Measurements from ENCODE around the gene APH1A. TPM values are rescaled to one million over a fixed set of nuclear protein-coding genes. Genes with fewer than 3 reads are reported as not detected.
"Not testable (repeated sequence)": the region's sequence is repeated elsewhere in the genome, so short reads cannot be mapped to it uniquely, and the experiment has no call there.

Gene APH1A
- total RNA-seq, 1 donor from 2014 or later = 77.3 TPM

- DNase-seq (ENCODE audit: low read depth) = no peak
Observed at GRCh38 chr1:150268340-150268704, 494 bp downstream of the APH1A start.

GRCh38 chr1:150267896-150268295 lies 920 bp downstream of the APH1A start:
- DNase-seq (ENCODE audit: low read depth) = no peak

- DNase-seq (ENCODE audit: low read depth) = no peak
Observed at GRCh38 chr1:150263549-150263948, 5.3 kb downstream of the APH1A start.

GRCh38 chr1:150262388-150263320 lies 6.2 kb downstream of the APH1A start:
- no peak for DNase-seq (ENCODE audit: low read depth)

- DNase-seq (ENCODE audit: low read depth) = no peak
Observed at GRCh38 chr1:150261367-150261766, 7.4 kb downstream of the APH1A start.

GRCh38 chr1:150259758-150260669 lies 8.8 kb downstream of the APH1A start:
- DNase-seq (ENCODE audit: low read depth) = peak; percentile 22

GRCh38 chr1:150259217-150259616 lies 9.6 kb downstream of the APH1A start:
- DNase-seq (ENCODE audit: low read depth) = no peak

- DNase-seq (ENCODE audit: low read depth) = no peak
Observed at GRCh38 chr1:150257624-150258585, 10.9 kb downstream of the APH1A start, which contains the start of gene CA14. Gene CA14, plus strand, starts transcription at chr1:150257774. Its CDS starts 355 bp downstream, at chr1:150258129.

- DNase-seq (ENCODE audit: low read depth) = no peak
Observed at GRCh38 chr1:150256554-150257341, 12.1 kb downstream of the APH1A start.

- DNase-seq (ENCODE audit: low read depth) = no peak
Observed at GRCh38 chr1:150256198-150256553, 12.6 kb downstream of the APH1A start.

- DNase-seq (ENCODE audit: low read depth) = no peak
Observed at GRCh38 chr1:150249936-150250335, 18.9 kb downstream of the APH1A start.

- DNase-seq (ENCODE audit: low read depth) = no peak
Observed at GRCh38 chr1:150243003-150243402, 25.8 kb downstream of the APH1A start.

- DNase-seq (ENCODE audit: low read depth) = no peak
Observed at GRCh38 chr1:150237746-150238145, 31.1 kb downstream of the APH1A start.

GRCh38 chr1:150237176-150237575 lies 31.6 kb downstream of the APH1A start:
- DNase-seq (ENCODE audit: low read depth) = not testable (repeated sequence)

- no peak for DNase-seq (ENCODE audit: low read depth)
Observed at GRCh38 chr1:150236614-150237100, 32.2 kb downstream of the APH1A start.

GRCh38 chr1:150235852-150236613 lies 32.8 kb downstream of the APH1A start, which contains the start of gene ANP32E:
Gene ANP32E, minus strand, starts transcription at chr1:150236112. Its CDS starts 326 bp downstream, at chr1:150235786.
- DNase-seq (ENCODE audit: low read depth) = peak; percentile 99

GRCh38 chr1:150235294-150235851 lies 33.4 kb downstream of the APH1A start:
- peak; percentile 24 for DNase-seq (ENCODE audit: low read depth)

- DNase-seq (ENCODE audit: low read depth) = peak; percentile 83
Observed at GRCh38 chr1:150234566-150235293, 34.1 kb downstream of the APH1A start.

All from myocyte (in vitro differentiated cells).